PC-9 (cell line): ENCODE data around the gene PTPN9.
A peak's percentile ranks its signal among the peaks of the same experiment; 100 is the strongest.

Experiments
- EZH2 ChIP-seq: fragments of 200-600 bp; sonication (generic); IDR thresholded peaks from 2 replicates; pipeline ENCODE4 v1.8.0; 2017; ENCODE audit warnings: antibody characterized with exemption, low read depth
- TF ChIP-seq, protein P1 (sequence below): fragments of 200-600 bp; sonication (generic); conservative IDR thresholded peaks from 2 replicates; pipeline ENCODE4 v1.6.1; 2017; ENCODE audit warnings: mixed run types, antibody characterized with exemption, mild to moderate bottlenecking, moderate library complexity

DNA sequence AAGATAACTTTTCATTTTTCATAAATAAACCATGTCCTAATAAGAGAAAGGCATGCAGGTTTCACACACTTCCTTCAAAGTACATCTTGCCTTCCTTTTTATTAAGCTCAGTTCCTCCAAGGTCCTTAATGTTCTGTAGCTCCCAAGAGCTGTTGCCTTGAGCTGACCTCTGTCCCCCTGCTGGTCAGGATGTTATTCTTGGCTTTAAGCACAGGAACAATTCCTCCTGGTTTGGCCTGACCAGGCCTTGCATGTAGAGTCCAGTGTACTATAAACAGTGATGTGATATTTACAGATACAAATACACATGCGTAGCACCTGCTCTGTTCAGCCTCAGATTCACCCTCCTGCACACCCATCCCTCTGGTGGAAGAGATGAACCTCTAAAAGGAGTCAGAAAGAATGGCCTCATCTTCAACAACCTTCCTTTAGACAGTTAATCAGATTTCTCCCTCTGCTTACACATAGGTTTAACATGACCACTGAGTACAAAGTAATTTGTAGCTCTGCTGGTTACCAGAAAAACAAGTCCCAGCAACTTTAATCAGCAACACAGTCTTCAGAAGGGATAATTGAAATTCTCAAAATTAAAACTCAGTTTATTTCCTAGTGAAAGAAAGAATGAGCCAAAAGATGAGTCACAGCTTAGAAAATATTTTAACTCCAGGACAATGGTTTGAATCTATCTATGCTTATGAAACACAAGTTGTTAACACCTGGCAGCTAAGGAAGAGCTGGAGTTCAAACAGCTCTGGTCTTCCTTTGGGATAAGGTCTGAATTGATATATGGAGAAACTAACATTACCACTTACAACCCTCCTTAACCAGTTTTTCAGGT, 46.5 kb downstream of the PTPN9 start:
- TF ChIP-seq, protein P1, sequence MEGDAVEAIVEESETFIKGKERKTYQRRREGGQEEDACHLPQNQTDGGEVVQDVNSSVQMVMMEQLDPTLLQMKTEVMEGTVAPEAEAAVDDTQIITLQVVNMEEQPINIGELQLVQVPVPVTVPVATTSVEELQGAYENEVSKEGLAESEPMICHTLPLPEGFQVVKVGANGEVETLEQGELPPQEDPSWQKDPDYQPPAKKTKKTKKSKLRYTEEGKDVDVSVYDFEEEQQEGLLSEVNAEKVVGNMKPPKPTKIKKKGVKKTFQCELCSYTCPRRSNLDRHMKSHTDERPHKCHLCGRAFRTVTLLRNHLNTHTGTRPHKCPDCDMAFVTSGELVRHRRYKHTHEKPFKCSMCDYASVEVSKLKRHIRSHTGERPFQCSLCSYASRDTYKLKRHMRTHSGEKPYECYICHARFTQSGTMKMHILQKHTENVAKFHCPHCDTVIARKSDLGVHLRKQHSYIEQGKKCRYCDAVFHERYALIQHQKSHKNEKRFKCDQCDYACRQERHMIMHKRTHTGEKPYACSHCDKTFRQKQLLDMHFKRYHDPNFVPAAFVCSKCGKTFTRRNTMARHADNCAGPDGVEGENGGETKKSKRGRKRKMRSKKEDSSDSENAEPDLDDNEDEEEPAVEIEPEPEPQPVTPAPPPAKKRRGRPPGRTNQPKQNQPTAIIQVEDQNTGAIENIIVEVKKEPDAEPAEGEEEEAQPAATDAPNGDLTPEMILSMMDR, result peak; percentile 66
- no peak for TF ChIP-seq EZH2
